CD4-positive, alpha-beta T cell treated with Interleukin-6 for 4 hours (primary cell): ENCODE data around the gene GFAP.

ENCODE experiments used
- DNase-seq: peaks from one replicate; pipeline ENCODE4 v3.0.0-alpha.2; 2020; ENCODE audit warnings: mixed read lengths

Gene GFAP

GRCh38 chr17:44930667-44931066 lies 15.4 kb upstream of the GFAP start:
- no peak for DNase-seq

- DNase-seq: no peak
These were observed 13.8 kb upstream of the GFAP start for GRCh38 chr17:44928950-44929720.

GRCh38 chr17:44928136-44928535 lies 12.8 kb upstream of the GFAP start:
- DNase-seq: no peak

GRCh38 chr17:44927696-44928095 lies 12.4 kb upstream of the GFAP start:
- no peak for DNase-seq

GRCh38 chr17:44926821-44927525 lies 11.7 kb upstream of the GFAP start:
- DNase-seq: no peak

- DNase-seq: no peak
These were observed 10.7 kb upstream of the GFAP start for GRCh38 chr17:44925731-44926697.

- DNase-seq: no peak
These were observed 8.8 kb upstream of the GFAP start for GRCh38 chr17:44924107-44924544.

- DNase-seq: no peak
These were observed 7.6 kb upstream of the GFAP start for GRCh38 chr17:44922746-44923470.

GRCh38 chr17:44922136-44922535 lies 6.8 kb upstream of the GFAP start:
- DNase-seq: no peak

- DNase-seq: no peak
These were observed 6.0 kb upstream of the GFAP start for GRCh38 chr17:44921122-44921882.

- no peak for DNase-seq
These were observed 5.3 kb upstream of the GFAP start for GRCh38 chr17:44920565-44920940.

- DNase-seq: peak; percentile 67
These were observed 4.7 kb upstream of the GFAP start for GRCh38 chr17:44919885-44920564.

- DNase-seq: no peak
These were observed 4.1 kb upstream of the GFAP start for GRCh38 chr17:44919411-44919810.

GRCh38 chr17:44918006-44918405 lies 2.7 kb upstream of the GFAP start:
- no peak for DNase-seq

GRCh38 chr17:44917456-44917855 lies 2.2 kb upstream of the GFAP start:
- no peak for DNase-seq

- no peak for DNase-seq
These were observed 1.5 kb upstream of the GFAP start for GRCh38 chr17:44916781-44917241.

GRCh38 chr17:44915862-44916780 lies 821 bp upstream of the GFAP start:
- no peak for DNase-seq

- no peak for DNase-seq
These were observed 515 bp downstream of the GFAP start for GRCh38 chr17:44914698-44915271.

- DNase-seq: no peak
These were observed 1.2 kb downstream of the GFAP start for GRCh38 chr17:44914148-44914547.

- DNase-seq: no peak
These were observed 1.6 kb downstream of the GFAP start for GRCh38 chr17:44913676-44914075.
